T-helper 1 cell treated with Interleukin-12 subunit alpha and Interleukin-12 subunit beta and Interleukin-4 antibody, amounts not matched to agents 30 ng/mL and 1 ng/mL, for 36 hours (primary cell): ENCODE measurements around the gene C19orf81. TPM values are rescaled to one million over a fixed set of nuclear protein-coding genes. Genes with fewer than 3 reads are reported as not detected.
"Not testable (repeated sequence)": the region's sequence is repeated elsewhere in the genome, so short reads cannot be mapped to it uniquely, and the experiment has no call there.

ENCODE experiments used
- intact Hi-C: fragments of 100-400 bp; cut with micrococcal nuclease; formaldehyde crosslinking; loops from one replicate; pipeline ENCODE4 v1.15.1; 2024
- total RNA-seq: library from RNA; stranded (reverse); gene quantifications from 2 replicates; pipeline ENCODE4 v1.2.3, GENCODE V29; 2022

Gene C19orf81
- total RNA-seq = not detected in 2 replicates

DNA sequence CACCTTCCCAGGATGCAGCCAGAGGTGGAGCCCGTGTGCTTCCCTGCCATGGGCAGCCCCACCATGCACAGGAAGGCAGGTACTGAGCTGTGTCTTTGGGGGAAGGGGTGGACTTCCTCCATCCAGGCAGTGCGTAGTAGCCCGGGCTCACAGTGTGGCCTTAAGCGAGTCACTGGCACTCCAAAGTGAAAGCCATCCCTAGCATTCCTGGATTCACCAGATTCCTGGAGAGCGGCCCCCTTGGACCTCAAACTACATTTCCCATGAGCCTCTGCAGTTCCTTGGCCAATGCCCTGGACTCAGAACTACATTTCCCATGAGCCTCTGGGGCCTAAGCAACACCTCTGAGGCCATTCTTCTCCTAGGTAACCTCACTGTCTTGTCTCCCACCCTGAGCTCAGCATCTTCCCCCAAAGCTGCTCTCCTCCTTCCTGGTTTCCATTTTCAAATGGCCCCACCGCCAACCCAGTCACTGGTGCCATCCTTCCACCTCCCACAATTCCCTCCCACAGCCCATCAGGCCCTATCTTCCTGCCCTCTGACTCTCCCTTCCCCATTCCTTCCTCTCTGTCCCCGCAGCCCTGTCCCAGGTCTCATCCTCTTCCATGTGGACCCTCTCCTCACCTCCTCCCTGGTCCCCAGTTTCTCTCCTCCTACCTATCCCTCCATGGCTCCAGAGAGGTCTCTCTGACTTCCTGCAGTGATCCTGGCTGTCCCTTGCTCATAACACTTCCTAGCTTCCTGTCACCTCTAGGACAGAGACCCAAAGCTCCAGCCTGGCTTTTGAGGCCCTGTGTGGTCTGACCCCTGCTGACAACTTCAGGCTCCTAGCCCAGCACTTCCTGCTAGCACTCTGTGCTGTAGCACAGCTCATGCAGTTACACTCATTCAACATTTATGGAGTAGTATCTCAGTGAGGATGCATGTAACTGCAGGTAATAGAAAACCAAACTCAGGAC lies at the start of gene C19orf81:
TSS of gene C19orf81 (plus strand) at position 13 of the 959 bp plus-strand sequence. CDS start at position 13, 0 bp downstream.
- intact Hi-C loops = no loop called here

DNA sequence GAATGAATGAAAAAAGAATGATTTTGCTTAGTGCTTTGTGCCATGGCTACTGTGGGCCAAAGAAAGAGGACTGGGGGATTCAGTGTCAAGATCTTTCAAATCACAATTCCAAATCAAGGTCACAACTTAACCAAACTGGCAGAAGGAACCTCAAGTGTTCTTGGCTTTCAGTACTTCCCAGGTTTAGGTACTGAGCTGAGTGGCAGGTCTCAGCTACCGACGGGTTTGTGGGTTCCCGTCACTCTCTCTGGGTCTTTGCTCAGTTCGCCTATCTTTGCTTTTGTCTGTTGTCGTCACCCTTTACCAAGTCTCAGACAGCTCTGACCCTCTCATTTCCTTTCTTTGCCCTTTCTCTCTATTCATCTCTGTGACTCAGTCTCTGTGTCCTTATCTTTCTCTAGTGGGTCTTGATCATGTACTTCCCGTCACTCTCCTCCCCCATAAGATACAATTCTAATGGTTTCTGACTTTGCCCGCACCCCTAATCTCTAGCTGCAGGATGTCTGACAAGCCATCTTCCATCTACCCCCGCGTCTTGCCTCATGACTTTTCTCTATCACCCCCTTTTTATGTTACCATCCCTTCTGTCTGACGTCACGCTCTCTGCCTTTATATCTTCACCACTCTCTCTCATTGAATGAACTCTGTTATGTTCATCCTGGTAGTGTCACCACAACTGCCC lies 47.7 kb upstream of the C19orf81 start:
- intact Hi-C loops = no loop called here

DNA sequence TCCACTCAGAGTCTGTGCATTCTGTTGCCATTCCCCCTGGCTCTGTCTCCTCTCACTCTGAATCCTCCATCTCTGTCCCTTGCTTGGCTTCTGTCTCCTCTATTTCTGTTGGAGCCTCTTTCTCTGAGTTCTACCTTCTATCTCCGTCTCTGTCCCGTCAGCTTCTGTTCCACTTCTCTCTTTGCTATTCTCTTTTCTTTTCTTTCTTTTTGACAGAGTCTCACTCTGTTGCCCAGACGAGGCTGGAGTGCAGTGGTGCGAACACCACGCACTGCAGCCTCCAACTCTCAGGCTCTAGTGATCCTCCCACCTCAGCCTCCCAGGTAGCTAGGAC lies 47.2 kb upstream of the C19orf81 start:
- intact Hi-C loops = no loop called here

DNA sequence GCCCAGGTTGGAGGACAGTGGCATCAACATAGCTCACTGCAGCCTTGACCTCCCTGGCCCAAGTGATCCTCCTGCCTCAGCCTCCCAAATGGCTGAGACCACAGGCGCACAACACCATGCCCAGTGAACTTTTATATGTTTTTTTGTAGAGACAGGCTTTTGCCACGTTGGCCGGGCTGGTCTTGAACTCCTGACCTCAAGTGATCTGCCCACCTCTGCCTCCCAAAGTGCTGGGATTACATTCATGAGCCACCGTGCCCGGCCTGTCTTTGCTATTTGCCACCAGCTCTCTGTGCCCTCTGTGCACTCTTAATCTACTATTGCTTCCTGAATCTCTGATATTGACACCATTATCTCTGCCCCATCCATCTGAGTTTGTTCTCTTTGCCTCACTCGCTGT lies 46.7 kb upstream of the C19orf81 start:
- intact Hi-C loops = no loop called here

DNA sequence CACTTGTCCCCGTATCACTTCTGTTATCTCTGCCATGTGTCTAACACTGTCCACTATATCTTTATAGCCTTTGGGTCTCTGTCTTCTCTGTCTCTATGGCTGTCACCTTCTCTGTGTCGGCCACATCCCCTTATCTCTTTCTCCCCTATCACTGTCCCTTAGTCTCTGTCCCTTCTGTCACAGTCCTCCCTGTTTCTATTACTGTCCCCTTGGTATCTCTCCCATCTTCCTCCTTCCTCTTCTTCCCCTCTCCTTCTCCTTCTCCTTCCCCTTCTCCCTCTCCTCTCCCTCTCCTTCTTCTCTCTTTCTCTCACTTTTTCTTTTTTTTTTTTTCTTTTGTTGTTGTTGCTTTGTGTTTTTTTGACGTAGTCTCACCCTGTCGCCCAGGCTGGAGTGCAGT lies 46.3 kb upstream of the C19orf81 start:
- intact Hi-C loops = no loop called here

DNA sequence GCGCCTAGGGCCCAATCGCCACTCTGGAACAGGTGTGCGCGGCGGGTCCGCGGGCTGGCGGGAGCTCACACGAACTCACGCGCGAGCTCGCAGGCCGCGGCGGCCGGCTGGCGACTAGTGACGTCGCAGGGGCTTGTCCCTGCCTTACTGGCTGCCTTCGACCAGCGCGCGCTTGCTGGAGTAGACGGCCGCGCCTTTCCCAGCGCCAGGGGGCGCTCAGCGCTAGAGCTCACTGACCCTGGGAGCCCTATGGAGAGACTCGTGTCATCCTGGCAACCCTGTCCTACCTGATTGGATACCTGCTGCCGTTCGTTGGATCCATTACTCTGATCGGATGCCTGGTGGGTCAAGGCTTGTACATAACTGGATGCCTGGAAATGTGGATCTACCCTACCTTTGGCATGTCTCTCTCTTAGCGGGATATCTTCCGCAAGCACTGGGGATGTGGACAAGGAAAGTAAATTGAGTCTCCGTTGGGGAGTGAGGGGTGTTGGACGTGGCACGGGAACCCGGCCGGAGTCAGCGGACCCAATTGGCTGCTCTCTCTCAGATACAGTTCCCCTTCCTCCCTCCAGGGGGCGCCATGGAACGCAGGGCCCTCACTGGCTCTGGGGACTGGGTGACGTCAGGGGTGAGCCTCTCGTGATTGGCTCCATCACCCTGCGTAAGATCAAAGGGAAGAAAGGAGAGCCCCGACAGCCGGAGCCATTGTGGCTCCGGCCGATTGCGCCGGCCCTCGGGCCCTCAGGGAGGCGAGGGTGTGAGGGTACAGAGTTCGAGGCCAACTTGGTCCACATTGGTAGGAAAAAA lies 44.8 kb upstream of the C19orf81 start:
- intact Hi-C loops = loop anchor here (5.0 kb wide), 1 partner anchor 53 kb away; no protein-coding TSS in a partner anchor

DNA sequence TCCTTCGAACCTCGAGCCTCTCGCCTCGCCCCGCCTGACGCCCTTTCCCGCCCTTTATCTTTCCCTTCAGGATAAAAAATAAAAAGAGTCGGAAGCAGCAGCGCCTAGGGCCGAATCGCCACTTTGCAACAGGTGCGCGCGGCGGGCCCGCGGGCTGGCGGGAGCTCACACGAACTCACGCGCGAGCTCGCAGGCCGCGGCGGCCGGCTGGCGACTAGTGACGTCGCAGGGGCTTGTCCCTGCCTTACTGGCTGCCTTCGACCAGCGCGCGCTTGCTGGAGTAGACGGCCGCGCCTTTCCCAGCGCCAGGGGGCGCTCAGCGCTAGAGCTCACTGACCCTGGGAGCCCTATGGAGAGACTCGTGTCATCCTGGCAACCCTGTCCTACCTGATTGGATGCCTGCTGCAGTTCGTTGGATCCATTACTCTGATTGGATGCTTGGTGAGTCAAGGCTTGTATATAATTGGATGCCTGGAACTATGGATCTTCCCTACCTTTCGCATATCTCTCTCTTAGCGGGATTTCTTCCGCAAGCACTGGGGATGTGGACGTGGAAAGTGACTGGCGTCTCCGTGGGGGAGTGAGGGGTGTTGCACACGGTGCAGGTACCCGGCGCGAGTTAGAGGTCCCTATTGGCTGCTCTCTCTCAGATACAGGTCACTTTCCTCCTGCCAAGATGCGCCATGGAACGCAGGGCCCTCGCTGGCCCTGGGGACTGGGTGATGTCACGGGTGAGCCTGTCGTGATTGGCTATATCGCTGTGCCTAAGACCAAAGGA lies 43.0 kb upstream of the C19orf81 start:
- intact Hi-C loops = loop anchor here (5.0 kb wide), 1 partner anchor 51 kb away; no protein-coding TSS in a partner anchor

DNA sequence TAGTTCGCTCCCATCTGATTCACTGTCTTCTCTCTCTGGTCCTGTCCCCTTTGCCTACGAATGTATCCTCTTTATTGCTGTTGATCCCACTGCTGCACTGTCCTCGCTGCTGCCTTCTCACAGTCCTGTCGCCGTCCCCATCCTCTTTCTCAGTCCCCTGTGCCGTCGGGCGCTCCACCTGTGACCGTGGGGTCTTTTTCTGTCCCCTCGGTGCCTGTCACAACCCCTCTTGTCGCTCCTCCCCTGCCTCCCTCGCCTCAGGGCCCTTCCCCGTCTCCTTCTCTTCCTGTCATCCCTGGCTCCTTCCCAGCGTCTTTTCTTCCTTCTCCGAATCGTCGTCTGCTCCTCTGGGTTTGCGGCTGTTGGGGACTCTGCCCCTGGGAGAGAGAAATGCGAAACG lies 41.9 kb upstream of the C19orf81 start:
- intact Hi-C loops = loop anchor here (5.0 kb wide), 1 partner anchor 50 kb away; no protein-coding TSS in a partner anchor

DNA sequence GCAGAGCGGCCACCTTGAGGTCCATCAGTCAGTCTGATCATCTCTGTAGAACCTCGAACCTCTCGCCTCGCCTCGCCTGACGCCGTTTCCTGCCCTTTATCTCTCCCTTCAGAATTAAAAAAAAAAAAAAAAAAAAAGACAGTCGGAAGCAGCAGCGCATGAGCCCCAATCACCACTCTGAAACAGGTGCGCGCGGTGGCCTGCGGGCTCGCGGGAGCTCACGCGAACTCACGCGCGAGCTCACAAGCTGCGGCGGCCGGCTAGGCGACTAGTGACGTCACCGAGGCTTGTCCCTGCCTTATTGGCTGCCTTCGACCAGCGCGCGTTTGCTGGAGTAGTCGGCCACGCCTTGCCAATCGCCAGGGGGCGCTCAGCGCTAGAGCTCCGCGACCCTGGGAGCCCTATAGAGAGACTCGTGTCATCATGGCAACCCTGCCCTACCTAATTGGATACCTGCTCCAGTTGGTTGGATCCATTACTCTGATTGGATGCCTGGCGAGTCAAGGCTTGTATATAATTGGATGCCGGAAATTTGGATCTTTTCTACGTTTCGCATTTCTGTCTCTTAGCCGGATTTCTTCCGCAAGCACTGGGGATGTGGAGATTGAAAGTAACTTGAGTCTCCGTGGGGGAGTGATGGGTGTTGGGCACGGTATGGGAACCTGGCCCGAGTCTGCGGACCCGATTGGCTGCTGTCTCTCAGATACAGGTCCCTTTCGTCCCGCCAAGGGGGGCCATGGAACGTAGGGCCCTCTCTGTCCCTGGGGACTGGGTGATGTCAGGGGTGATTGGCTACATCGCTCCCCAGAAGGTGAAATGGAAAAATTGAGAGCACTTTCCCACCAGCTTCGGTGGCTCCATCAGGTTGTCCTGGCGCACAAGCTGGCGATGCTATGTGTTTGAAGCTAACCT lies 41.1 kb upstream of the C19orf81 start:
- intact Hi-C loops = loop anchor here (1.0 to 5.0 kb wide), 2 partner anchors 49 to 175 kb away; no protein-coding TSS in a partner anchor

DNA sequence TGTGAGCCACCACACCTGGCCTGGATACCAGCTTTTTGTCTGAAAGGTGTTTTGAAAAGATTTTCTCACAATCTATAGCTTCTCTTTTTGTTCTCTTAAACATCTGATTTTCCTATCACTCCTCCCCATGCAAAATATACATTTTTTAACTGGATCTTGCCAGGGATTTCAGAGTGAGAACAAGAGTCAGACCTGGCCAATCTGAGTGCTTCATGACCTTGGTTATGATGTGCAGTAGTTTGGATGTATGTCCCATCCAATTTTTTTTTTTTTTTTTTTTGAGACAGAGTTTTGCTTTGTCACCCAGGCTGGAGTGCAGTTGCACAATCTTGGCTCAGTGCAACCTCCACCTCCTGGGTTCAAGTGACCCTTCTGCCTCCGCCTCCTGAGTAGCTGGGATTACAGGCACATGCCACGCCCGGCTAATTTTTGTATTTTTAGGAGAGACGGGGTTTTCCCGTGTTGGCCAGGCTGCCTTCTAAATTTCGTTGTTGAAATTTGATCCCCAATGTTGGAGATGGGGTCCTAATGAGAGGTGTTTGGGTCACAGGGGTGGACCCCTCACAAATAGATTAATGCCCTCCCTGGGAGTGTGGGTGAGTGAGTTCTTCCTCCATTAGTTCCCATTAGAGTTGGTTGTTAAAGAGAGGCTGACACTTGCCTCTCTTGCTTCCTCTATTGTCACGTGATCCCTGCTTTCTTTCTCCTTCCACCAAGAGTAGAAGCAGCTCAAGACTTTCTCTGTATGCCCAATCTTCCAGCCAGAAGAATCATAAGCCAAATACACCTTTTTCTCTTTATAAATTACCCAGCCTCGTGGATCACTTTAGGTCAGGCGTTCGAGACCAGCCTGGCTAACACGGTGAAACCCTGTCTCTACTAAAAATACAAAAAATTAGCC lies 36.5 kb upstream of the C19orf81 start:
- intact Hi-C loops = not testable (repeated sequence)

DNA sequence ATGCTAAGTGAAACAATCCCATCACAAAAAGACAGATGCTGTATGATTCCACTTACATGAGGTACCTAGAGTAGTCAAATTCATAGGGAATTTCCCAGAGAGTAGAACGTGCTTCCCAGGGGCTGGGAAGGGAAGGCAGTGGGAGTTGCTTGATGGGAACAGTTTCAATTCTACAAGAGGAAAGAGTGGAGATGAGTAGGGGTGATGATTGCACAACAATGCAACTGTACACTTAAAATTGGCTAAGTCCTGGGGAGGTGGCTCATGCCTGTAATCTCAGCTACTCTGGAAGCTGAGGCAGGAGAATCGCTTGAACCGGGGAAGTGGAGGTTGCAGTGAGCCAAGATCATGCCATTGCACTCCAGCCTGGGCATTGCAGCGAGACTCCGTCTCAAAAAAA lies 30.9 kb upstream of the C19orf81 start:
- intact Hi-C loops = not testable (repeated sequence)

DNA sequence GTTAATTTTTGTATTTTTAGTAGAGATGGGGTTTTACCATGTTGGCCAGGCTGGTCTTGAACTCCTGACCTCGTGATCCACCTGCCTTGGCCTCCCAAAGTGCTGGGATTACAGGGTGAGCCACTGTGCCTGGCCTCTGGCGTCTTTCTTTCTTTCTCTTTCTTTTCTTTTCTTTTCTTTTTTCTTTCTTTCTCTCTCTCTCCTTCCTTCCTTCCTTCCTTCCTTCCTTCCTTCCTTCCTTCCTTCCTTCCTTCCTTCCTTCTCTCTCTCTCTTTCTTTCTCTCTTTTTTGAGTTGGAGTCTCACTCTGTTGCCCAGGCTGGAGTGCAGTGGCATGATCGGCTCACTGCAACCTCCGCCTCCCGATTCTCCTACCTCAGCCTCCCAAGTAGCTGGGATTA lies 30.1 kb upstream of the C19orf81 start:
- intact Hi-C loops = not testable (repeated sequence)

DNA sequence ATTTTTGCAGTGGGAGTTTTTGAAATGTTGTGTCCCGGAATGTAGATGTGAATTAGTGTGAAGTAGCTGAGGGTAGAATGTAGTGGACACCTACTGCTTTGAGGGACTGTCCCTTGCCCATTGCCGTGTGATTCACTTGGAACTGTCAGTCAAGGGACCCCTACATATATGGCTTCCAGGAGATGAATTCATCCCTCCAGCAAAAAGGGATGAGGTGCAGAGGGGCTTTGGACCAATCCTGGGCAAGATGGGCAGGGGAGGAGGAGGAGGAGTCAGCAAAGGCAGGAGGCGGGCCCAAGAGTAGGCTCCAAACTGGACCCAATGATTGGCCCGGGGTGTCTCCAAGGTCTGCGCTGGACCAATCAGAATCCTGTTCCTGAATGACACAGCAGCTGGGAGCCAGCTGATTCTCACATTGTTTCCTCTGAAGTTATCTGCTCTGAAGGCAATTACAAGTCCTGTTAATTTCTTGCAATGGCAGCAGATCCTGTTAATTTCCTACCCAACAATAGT lies 28.8 kb upstream of the C19orf81 start:
- intact Hi-C loops = not testable (repeated sequence)

DNA sequence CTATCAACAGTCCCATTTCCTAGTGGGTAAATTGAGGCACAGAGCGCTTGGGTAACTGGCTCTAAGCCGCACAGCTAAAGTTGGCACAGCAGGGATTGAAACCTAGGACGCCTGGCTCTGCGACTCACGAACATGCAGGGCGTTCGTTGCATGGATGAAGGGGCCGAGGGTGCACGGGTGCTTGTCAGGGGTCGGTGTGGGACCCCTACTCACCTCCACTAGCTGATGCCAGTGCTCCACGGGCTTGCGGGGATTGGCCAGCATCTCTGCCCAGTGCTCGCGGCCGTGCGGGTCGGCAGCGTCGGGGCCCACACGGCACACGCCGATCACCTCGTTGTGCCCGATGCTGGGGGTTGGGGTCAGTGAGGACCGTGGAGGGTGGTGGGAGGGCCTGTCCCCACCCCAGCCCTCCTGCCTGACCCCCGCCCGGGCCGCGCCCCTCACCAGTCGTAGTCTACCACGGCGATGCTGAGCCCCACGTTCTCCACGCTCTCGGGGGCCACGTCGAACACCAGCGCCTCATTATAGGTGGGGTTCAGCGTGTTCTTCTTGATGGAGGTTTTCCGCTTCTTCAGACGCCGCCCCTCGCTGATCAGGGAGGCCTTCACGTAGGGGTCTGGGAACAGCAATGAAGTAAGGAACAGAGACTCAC lies 24.2 kb upstream of the C19orf81 start:
- intact Hi-C loops = no loop called here

DNA sequence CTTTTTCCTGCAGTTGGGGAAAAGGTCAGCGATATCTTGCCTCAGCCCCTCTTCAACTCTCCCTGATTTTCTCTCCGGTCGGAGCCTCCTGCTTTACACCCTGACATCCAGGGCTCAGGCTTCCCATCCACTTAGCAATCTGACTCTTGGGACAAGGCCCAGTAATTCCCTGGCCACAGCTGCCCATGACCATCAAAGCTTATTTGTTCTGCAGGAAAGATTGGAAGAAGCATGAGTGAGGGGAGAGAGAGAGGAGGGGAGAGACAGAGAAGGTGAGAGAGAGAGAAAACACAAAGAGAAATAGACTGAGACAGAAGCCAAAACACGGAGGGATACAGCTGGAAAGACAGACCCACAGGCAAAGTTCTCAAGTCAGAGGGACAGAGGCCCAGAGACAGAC lies 23.2 kb upstream of the C19orf81 start:
- intact Hi-C loops = no loop called here

DNA sequence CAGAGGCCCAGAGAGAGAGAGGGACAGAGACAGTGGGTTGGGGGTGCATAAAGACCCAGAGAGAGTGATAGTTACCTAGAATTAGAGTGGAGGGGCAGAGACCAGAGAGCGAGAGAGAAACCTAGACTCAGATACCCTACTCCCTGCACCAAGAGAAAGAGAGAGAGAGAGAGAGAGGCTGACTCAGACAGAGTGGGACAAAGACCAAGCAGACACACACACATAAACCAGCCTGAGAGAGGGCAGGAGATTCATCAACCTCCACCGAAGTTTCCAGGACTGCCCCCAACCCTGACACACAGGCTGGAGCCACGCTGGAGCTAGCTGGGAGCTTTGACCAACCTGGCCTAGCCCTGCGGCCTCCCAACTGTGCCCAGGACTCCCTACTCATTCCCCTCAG lies 22.4 kb upstream of the C19orf81 start:
- intact Hi-C loops = no loop called here

DNA sequence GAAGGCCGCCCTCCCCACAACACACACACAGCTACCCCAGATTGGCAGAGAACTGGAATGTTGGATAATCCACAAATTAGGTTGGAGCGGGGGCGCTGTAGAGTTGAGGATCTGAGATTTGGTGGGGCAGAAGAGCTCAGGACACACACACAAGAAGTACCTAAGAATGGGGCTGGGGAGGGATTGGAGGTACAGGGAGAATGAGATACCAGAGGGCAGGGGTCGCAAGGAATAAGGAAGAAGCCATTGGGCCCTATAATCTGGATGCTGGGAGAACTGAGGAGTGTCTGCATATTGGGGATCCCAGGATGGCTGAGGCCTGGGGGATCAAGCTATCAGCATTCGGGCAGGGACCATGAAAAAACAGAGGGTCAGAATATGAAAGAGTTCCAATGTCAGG lies 21.1 kb upstream of the C19orf81 start:
- intact Hi-C loops = no loop called here

DNA sequence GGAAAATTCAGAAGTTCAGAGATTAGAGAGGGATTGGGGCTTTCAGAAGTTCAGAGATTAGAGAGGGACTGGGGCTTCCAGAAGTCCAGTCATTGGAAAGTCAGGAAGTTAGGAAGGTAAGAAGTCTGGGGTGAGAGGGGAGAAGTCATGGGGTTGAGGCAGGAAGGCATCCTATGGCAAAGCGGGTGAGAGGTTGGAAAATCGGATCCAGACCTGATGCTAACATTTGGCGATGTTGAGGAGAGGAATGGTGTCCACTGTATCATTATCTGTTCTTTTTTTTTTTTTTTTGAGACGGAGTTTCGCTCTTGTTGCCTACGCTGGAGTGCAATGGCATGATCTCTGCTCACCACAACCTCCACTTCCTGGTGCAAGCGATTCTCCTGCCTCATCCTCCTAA lies 20.7 kb upstream of the C19orf81 start:
- intact Hi-C loops = no loop called here
